K562 (cell line): Measurements from ENCODE around the gene FTL. TPM values are rescaled to one million over a fixed set of nuclear protein-coding genes. Genes with fewer than 3 reads are reported as not detected.

Experiments
- ATAC-seq: fragments of 200-7000 bp; cut with Tn5 transposase; 3 replicates; pipeline ENCODE4 v1.9.1; 2020; ENCODE audit warnings: moderate library complexity
- BruUV-seq: library from RNA; stranded (reverse); fragments of 400-500 nt; replicated peaks from 2 replicates; lab custom pipeline; 2021; lab: Mats Ljungman, UMichigan
- CTCF ChIA-PET: fragments of 300-600 bp; formaldehyde crosslinking; extraction: SDS; loops from one replicate; lab custom pipeline; 2021; ENCODE audit warnings: low intra/inter-chr PET ratio; lab: Yijun Ruan, JAX
- POLR2A ChIA-PET: fragments of 300-600, 350-650 bp; sonication (Branson Sonifier 250); formaldehyde crosslinking; extraction: SDS; loops from one replicate; lab custom pipeline; 2021; ENCODE audit warnings: antibody characterized with exemption, inconsistent platforms; lab: Yijun Ruan, JAX
- DNase-seq, 4 experiments: peaks; one replicate each; pipeline versions ENCODE4 v3.0.0 to v3.0.0-alpha.2; 2011 to 2018; ENCODE audit warnings: low spot score in 3 of 4, mixed read lengths in 3 of 4; ENCODE audit errors: extremely low read depth in 1 of 4
- FAIRE-seq: peaks from 2 replicates; lab custom pipeline; 2011; peaks lifted over from hg19 to GRCh38; lab: Jason Lieb, UNC
- H2AFZ ChIP-seq: 2 replicates; pipeline ENCODE4 v1.6.0; 2011; ENCODE audit warnings: low read depth, low read length, control low read depth, inconsistent platforms
- H3K27ac ChIP-seq: fragments of 200-600 bp; 3 replicates; pipeline ENCODE4 v1.8.0; 2011; ENCODE audit warnings: low read depth, mild to moderate bottlenecking, control low read depth, inconsistent platforms, low read length, moderate library complexity, mixed read lengths; ENCODE audit errors: extremely low read depth
- H3K27me3 ChIP-seq, 2 experiments: fragments of 300-600 bp in 1 of 2; 2 replicates in 1 of 2; 3 replicates in 1 of 2; pipeline versions ENCODE4 v1.6.0 to v1.8.0; 2011; ENCODE audit warnings: inconsistent platforms in 2 of 2, low read length in 2 of 2, mild to moderate bottlenecking in 1 of 2, mixed read lengths in 1 of 2, moderate library complexity in 1 of 2; ENCODE audit not compliant: control insufficient read depth in 2 of 2, insufficient read depth in 2 of 2
- H3K36me3 ChIP-seq: fragments of 300-600 bp; 3 replicates; pipeline ENCODE4 v1.8.0; 2011; ENCODE audit warnings: mild to moderate bottlenecking, low read length, inconsistent platforms; ENCODE audit not compliant: control insufficient read depth, insufficient read depth
- H3K4me1 ChIP-seq, 2 experiments: fragments of 200-600 bp in 1 of 2; replicated peaks in 1 of 2; 2 replicates in 1 of 2; 3 replicates in 1 of 2; pipeline versions ENCODE4 v1.5.1 to v1.8.0; 2011; ENCODE audit warnings: inconsistent platforms in 2 of 2, low read length in 2 of 2, mild to moderate bottlenecking in 1 of 2, mixed read lengths in 1 of 2, moderate library complexity in 1 of 2; ENCODE audit not compliant: control insufficient read depth in 2 of 2, insufficient read depth in 2 of 2
- H3K4me2 ChIP-seq: 2 replicates; pipeline ENCODE4 v1.6.1; 2011; ENCODE audit warnings: low read length, control low read depth, inconsistent platforms, mixed read lengths; ENCODE audit not compliant: insufficient read depth
- H3K4me3 ChIP-seq: fragments of 200-600 bp; sonication (generic), shearing (Covaris generic); 2 replicates; pipeline ENCODE4 v1.5.1; 2016; ENCODE audit warnings: control low read depth, inconsistent platforms
- H3K79me2 ChIP-seq: fragments of 200-600 bp; 3 replicates; pipeline ENCODE4 v1.8.0; 2011; ENCODE audit warnings: low read length, inconsistent platforms; ENCODE audit not compliant: control insufficient read depth, insufficient read depth
- H3K9ac ChIP-seq, 2 experiments: 2 replicates each; pipeline versions ENCODE4 v1.6.0 to v1.6.1; 2011; ENCODE audit warnings: low read depth in 2 of 2, low read length in 2 of 2, control low read depth in 1 of 2, inconsistent platforms in 1 of 2, mild to moderate bottlenecking in 1 of 2, mixed read lengths in 1 of 2; ENCODE audit not compliant: insufficient read depth in 1 of 2
- H3K9me1 ChIP-seq: one replicate; pipeline ENCODE4 v1.6.0; 2011; ENCODE audit warnings: inconsistent platforms, mild to moderate bottlenecking, low read length, moderate library complexity; ENCODE audit not compliant: control insufficient read depth, insufficient read depth
- H3K9me3 ChIP-seq: replicated peaks from 2 replicates; pipeline ENCODE4 v1.5.1; 2011; ENCODE audit warnings: low read depth, low read length, inconsistent platforms; ENCODE audit not compliant: control insufficient read depth, insufficient read depth
- H4K20me1 ChIP-seq: replicated peaks from 2 replicates; pipeline ENCODE4 v1.6.1; 2011; ENCODE audit warnings: low read length, inconsistent platforms, mixed read lengths; ENCODE audit not compliant: control insufficient read depth, insufficient read depth
- CBX3 ChIP-seq, 2 experiments: IDR thresholded peaks; 1 replicate in 1 of 2; 2 replicates in 1 of 2; pipeline ENCODE4 v1.6.1; 2012; ENCODE audit warnings: inconsistent platforms in 2 of 2, low read length in 2 of 2, borderline replicate concordance in 1 of 2, control low read depth in 1 of 2
- CHCHD3 ChIP-seq: fragments of 250-450 bp; sonication (Bioruptor Pico); IDR thresholded peaks from 2 replicates; pipeline ENCODE4 v2.1.2; 2022; ENCODE audit warnings: mild to moderate bottlenecking
- CSDE1 ChIP-seq, 2 experiments: fragments of 450-650 bp; IDR thresholded peaks; 2 replicates each; pipeline ENCODE4 v1.6.1; 2016; ENCODE audit warnings: mild to moderate bottlenecking in 1 of 2
- CTCF ChIP-seq, 3 experiments: IDR thresholded peaks in 2 of 3; conservative IDR thresholded peaks in 1 of 3; 2 replicates each; pipeline ENCODE4 v1.5.1; 2011 to 2012; ENCODE audit warnings: low read length in 3 of 3, mild to moderate bottlenecking in 3 of 3, control low read depth in 2 of 3, improper control_type of control experiment in 1 of 3, inconsistent platforms in 1 of 3, low read depth in 1 of 3, mixed read lengths in 1 of 3, moderate library complexity in 1 of 3; ENCODE audit not compliant: insufficient read depth in 2 of 3
- ELF1 ChIP-seq: fragments of 200-800 bp; sonication (Bioruptor generic); IDR thresholded peaks from 2 replicates; pipeline ENCODE4 v1.6.1; 2016; ENCODE audit warnings: missing genetic modification characterization, missing compliant biosample characterization
- EWSR1 ChIP-seq: fragments of 450-650 bp; IDR thresholded peaks from 2 replicates; pipeline ENCODE4 v1.6.1; 2018; ENCODE audit warnings: borderline replicate concordance, mild to moderate bottlenecking, low read depth, moderate library complexity; ENCODE audit not compliant: partially characterized antibody
- FIP1L1 ChIP-seq: fragments of 200-400 bp; formaldehyde crosslinking; IDR thresholded peaks from 2 replicates; pipeline ENCODE4 v1.6.1; 2018; ENCODE audit warnings: mild to moderate bottlenecking, low read depth, low read length; ENCODE audit not compliant: poor library complexity, severe bottlenecking
- HMBOX1 ChIP-seq: sonication (generic); IDR thresholded peaks from 2 replicates; pipeline ENCODE4 v1.6.1; 2016
- L3MBTL2 ChIP-seq: fragments of 450-650 bp; IDR thresholded peaks from 2 replicates; pipeline ENCODE4 v1.6.1; 2016; ENCODE audit warnings: mild to moderate bottlenecking, moderate library complexity
- MTF1 ChIP-seq: fragments of 250-450 bp; sonication (Bioruptor Pico); IDR thresholded peaks from 2 replicates; pipeline ENCODE4 v1.9.0; 2021; ENCODE audit warnings: moderate library complexity, mild to moderate bottlenecking, inconsistent platforms, borderline replicate concordance
- NCOA6 ChIP-seq: fragments of 450-650 bp; IDR thresholded peaks from 2 replicates; pipeline ENCODE4 v1.6.1; 2017; ENCODE audit warnings: mild to moderate bottlenecking
- PATZ1 ChIP-seq: fragments of 250-450 bp; sonication (Bioruptor Pico); IDR thresholded peaks from 2 replicates; pipeline ENCODE4 v1.5.0; 2020; ENCODE audit warnings: mild to moderate bottlenecking, borderline replicate concordance
- RFX5 ChIP-seq: IDR thresholded peaks from 2 replicates; pipeline ENCODE4 v1.6.1; 2011; ENCODE audit warnings: low read depth, mild to moderate bottlenecking, improper control_type of control experiment, low read length
- RUNX1 ChIP-seq: sonication (generic); IDR thresholded peaks from 2 replicates; pipeline ENCODE4 v1.6.1; 2016; ENCODE audit warnings: antibody characterized with exemption, low read depth
- SMAD3 ChIP-seq: fragments of 450-650 bp; formaldehyde crosslinking; conservative IDR thresholded peaks from 2 replicates; pipeline ENCODE4 v1.4.0; 2020; ENCODE audit warnings: mild to moderate bottlenecking
- ZNF175 ChIP-seq: fragments of 200-800 bp; sonication (Bioruptor generic); IDR thresholded peaks from 2 replicates; pipeline ENCODE4 v1.6.1; 2016; ENCODE audit warnings: low read depth, mild to moderate bottlenecking, missing genetic modification characterization, missing compliant biosample characterization
- ZNF253 ChIP-seq: fragments of 250-450 bp; sonication (Bioruptor Pico); conservative IDR thresholded peaks from 2 replicates; pipeline ENCODE4 v1.6.1; 2021; ENCODE audit warnings: mild to moderate bottlenecking
- ZNF274 ChIP-seq: IDR thresholded peaks from 2 replicates; pipeline ENCODE4 v1.6.1; 2011; ENCODE audit warnings: low read depth, mild to moderate bottlenecking, low read length, moderate library complexity, borderline replicate concordance
- WGBS: fragments of 100-300 bp; shearing (Covaris generic); methylation state at CpG from one replicate; pipeline ENCODE4 v1.1.6; 2016; ENCODE audit warnings: low coverage, mixed read lengths; ENCODE audit not compliant: insufficient coverage; ENCODE audit errors: missing lambda C conversion rate; 5-methylcytosine and 5-hydroxymethylcytosine counted together
- in situ Hi-C: fragments of 300-500 bp; cut with MboI; formaldehyde crosslinking; loops from 4 replicates; pipeline ENCODE4 v1.15.0; 2018; ENCODE audit warnings: inconsistent platforms, mixed read lengths
- intact Hi-C: fragments of 100-400 bp; cut with micrococcal nuclease; formaldehyde crosslinking; loops from 2 replicates; pipeline ENCODE4 v1.14.2; 2022
- polyA plus RNA-seq, 8 experiments: library from polyadenylated mRNA; depleted of rRNA in 4 of 8; stranded (reverse) in 5 of 8; unstranded in 3 of 8; fragments of >200 nt; fragmentation: Nextera tagmentation in 2 of 8; fragmentation: Illumina TruSeq in 1 of 8; extraction: Ambion mirVana in 2 of 8; extraction: Trizol in 1 of 8; gene quantifications; 2 replicates each; pipeline versions ENCODE4 v1.2.1 to v1.2.3, GENCODE V29; 2011 to 2014; ENCODE audit warnings: inconsistent platforms in 1 of 8, missing spikeins in 1 of 8
- total RNA-seq, 7 experiments: library from RNA; depleted of rRNA in 6 of 7; stranded (reverse); fragments of >200 nt in 6 of 7; fragmentation: Illumina TruSeq in 2 of 7; extraction: Trizol in 2 of 7; gene quantifications; 2 replicates each; pipeline versions ENCODE4 v1.2.1 to v1.2.3, GENCODE V29; 2011 to 2021; ENCODE audit warnings: low replicate concordance in 1 of 7

FTL gene
- total and polyA plus RNA-seq, 9 of the 15 experiments (the other 6 are each of a cell fraction or from before 2014, with no cell fraction given): 1,231 to 27,415 (median 3,965) TPM

- Histone ChIP-seq H3K27ac (peak within 1 kb of the TSS; percentile 29; the same call in 2 of the 3 replicates), H2AFZ (peak within 1 kb of the TSS; percentile 86), H3K9ac (peak within 1 kb of the TSS; percentile 38 to 91), H3K4me3 (peak within 1 kb of the TSS; percentile 38), H3K27me3 (no peaks in the 10 kb centered on the region), H4K20me1 (no peaks in the 10 kb centered on the region), H3K4me1 (peaks cover 14 to 38% of the 10 kb centered on the region in 2 experiments; a peak in 4 of 5 replicates), H3K9me3 (no peaks in the 10 kb centered on the region), H3K36me3 (no peaks in the 10 kb centered on the region), H3K4me2 (peak within 1 kb of the TSS; percentile 83), H3K9me1 (no peaks in the 10 kb centered on the region), H3K79me2 (no peaks in the 10 kb centered on the region; the same call in 2 of the 3 replicates)
- no TSS peak for BruUV-seq
- ChIA-PET CTCF (no interaction called here), POLR2A (interaction anchor here (0.6 to 3.3 kb wide), 17 partner anchors 8 to 299 kb away, joined by 3 to 32 read pairs (median 5); partner anchors contain the start of genes BAX, FTL, PPP1R15A and TULP2)
- WGBS: under 1% methylated on average over 42 of the region's 43 CpGs
- DNase-seq: peak; percentile 91 to 96 (median 95)
- intact Hi-C loops: loop anchor here (2.0 to 5.0 kb wide), 2 partner anchors 21 to 34 kb away; partner anchors contain the start of genes BAX and FTL
- ATAC-seq: peak; percentile 97
- in situ Hi-C loops: no loop called here
- FAIRE-seq: peak; percentile 96
- TF ChIP-seq FIP1L1: no peak
- TF ChIP-seq MTF1 (CRISPR knock-in tag): no peak
- TF ChIP-seq HMBOX1: peak; percentile 56; the same call in 1 of the 2 replicates
- TF ChIP-seq CSDE1 (IDR thresholded peaks at IDR 0.05): no peak
- no peak for TF ChIP-seq EWSR1
- TF ChIP-seq CTCF (IDR thresholded peaks at IDR 0.05 in 2 of 3, conservative IDR thresholded peaks at IDR 0.05 in 1 of 3; ENCODE audit: insufficient read depth in 2 of 3, low read depth in 1 of 3, low read length in 3 of 3): no peak
- no peak; a peak in 1 of 3 replicates for TF ChIP-seq CBX3 (IDR thresholded peaks at IDR 0.05; ENCODE audit: borderline replicate concordance in 1 of 2, low read length in 2 of 2)
- TF ChIP-seq ZNF175 (CRISPR knock-in tag): no peak
- TF ChIP-seq L3MBTL2: peak; percentile 83
- no peak for TF ChIP-seq RFX5
- no peak for TF ChIP-seq ZNF253
- TF ChIP-seq ZNF274: no peak
- no peak for TF ChIP-seq RUNX1
- TF ChIP-seq ELF1 (tag): no peak
- no peak for TF ChIP-seq SMAD3
- TF ChIP-seq PATZ1 (CRISPR knock-in tag): no peak
- no peak for TF ChIP-seq NCOA6
- no peak for TF ChIP-seq CHCHD3 (CRISPR knock-in tag)
These were observed 31.7 kb upstream of the FTL start, which contains the start of gene DHDH for GRCh38 chr19:48933382-48933932. TSS of gene DHDH (plus strand) at chr19:48933699. CDS start at chr19:48933722, 23 bp downstream.
